Mesenchymal stem cell (in vitro differentiated cells and primary cell): ENCODE results near the gene HSPB2.

Source experiments
- DNase-seq: peaks from one replicate; pipeline ENCODE4 v3.0.0-alpha.2; 2013
- H2AFZ ChIP-seq: one replicate; pipeline ENCODE4 v1.6.1; 2013; ENCODE audit warnings: low read depth, mild to moderate bottlenecking, control low read depth, inconsistent platforms, low read length, moderate library complexity
- H2AK5ac ChIP-seq: 2 replicates; pipeline ENCODE4 v1.6.1; 2013; ENCODE audit warnings: low read length, moderate library complexity, mild to moderate bottlenecking, inconsistent platforms; ENCODE audit not compliant: severe bottlenecking
- H2BK120ac ChIP-seq: one replicate; pipeline ENCODE4 v1.6.1; 2013; ENCODE audit warnings: low read depth, mild to moderate bottlenecking, inconsistent platforms, low read length, moderate library complexity
- H2BK12ac ChIP-seq, 2 experiments: one replicate each; pipeline ENCODE4 v1.6.1; 2013; ENCODE audit warnings: inconsistent platforms in 2 of 2, low read length in 2 of 2, mild to moderate bottlenecking in 2 of 2, moderate library complexity in 2 of 2, control low read depth in 1 of 2
- H2BK15ac ChIP-seq: one replicate; pipeline ENCODE4 v1.6.1; 2013; ENCODE audit warnings: mild to moderate bottlenecking, low read depth, inconsistent platforms; ENCODE audit not compliant: poor library complexity, severe bottlenecking
- H2BK5ac ChIP-seq: 2 replicates; pipeline ENCODE4 v1.6.1; 2013; ENCODE audit warnings: low read depth, mild to moderate bottlenecking, low read length, control low read depth, inconsistent platforms; ENCODE audit not compliant: poor library complexity, severe bottlenecking
- H3K14ac ChIP-seq, 2 experiments: one replicate each; pipeline ENCODE4 v1.6.1; 2013; ENCODE audit warnings: inconsistent platforms in 2 of 2, low read length in 2 of 2, control low read depth in 1 of 2, mild to moderate bottlenecking in 1 of 2, moderate library complexity in 1 of 2
- H3K18ac ChIP-seq, 2 experiments: one replicate each; pipeline ENCODE4 v1.6.1; 2013; ENCODE audit warnings: inconsistent platforms in 2 of 2, low read length in 2 of 2, control low read depth in 1 of 2, low read depth in 1 of 2, mild to moderate bottlenecking in 1 of 2
- H3K23ac ChIP-seq, 2 experiments: one replicate each; pipeline ENCODE4 v1.6.1; 2013; ENCODE audit warnings: inconsistent platforms in 2 of 2, low read length in 2 of 2, mild to moderate bottlenecking in 2 of 2, moderate library complexity in 2 of 2, control low read depth in 1 of 2
- H3K27ac ChIP-seq: 2 replicates; pipeline ENCODE4 v1.5.1; 2013; ENCODE audit warnings: mild to moderate bottlenecking, moderate library complexity, low read length, control low read depth, inconsistent platforms; ENCODE audit not compliant: poor library complexity, severe bottlenecking
- H3K27me3 ChIP-seq, 2 experiments: 2 replicates each; pipeline versions ENCODE4 v1.6.1 to v1.7.0; 2013; ENCODE audit warnings: low read length in 2 of 2, mild to moderate bottlenecking in 2 of 2, moderate library complexity in 2 of 2, control low read depth in 1 of 2, inconsistent platforms in 1 of 2; ENCODE audit not compliant: control insufficient read depth in 1 of 2, insufficient read depth in 1 of 2
- H3K36me3 ChIP-seq, 2 experiments: 2 replicates each; pipeline versions ENCODE4 v1.6.1 to v1.7.0; 2013; ENCODE audit warnings: low read length in 2 of 2, control low read depth in 1 of 2, inconsistent platforms in 1 of 2, low read depth in 1 of 2, mild to moderate bottlenecking in 1 of 2; ENCODE audit not compliant: insufficient read depth in 2 of 2, control insufficient read depth in 1 of 2
- H3K4ac ChIP-seq, 2 experiments: one replicate each; pipeline ENCODE4 v1.6.1; 2013; ENCODE audit warnings: inconsistent platforms in 2 of 2, low read length in 2 of 2, mild to moderate bottlenecking in 2 of 2, moderate library complexity in 2 of 2, control low read depth in 1 of 2, low read depth in 1 of 2
- H3K4me1 ChIP-seq: 2 replicates; pipeline ENCODE4 v1.6.1; 2013; ENCODE audit warnings: low read depth, low read length, control low read depth; ENCODE audit not compliant: control insufficient read depth, insufficient read depth
- H3K4me2 ChIP-seq: 2 replicates; pipeline ENCODE4 v1.6.1; 2013; ENCODE audit warnings: low read length, mild to moderate bottlenecking, inconsistent platforms; ENCODE audit not compliant: poor library complexity, severe bottlenecking
- H3K4me3 ChIP-seq, 2 experiments: 2 replicates each; pipeline versions ENCODE4 v1.5.1 to v1.7.0; 2013; ENCODE audit warnings: low read length in 2 of 2, mild to moderate bottlenecking in 2 of 2, control low read depth in 1 of 2, low read depth in 1 of 2; ENCODE audit not compliant: insufficient read depth in 1 of 2
- H3K79me1 ChIP-seq: replicated peaks from 2 replicates; pipeline ENCODE4 v1.6.1; 2013; ENCODE audit warnings: mild to moderate bottlenecking, control low read depth, low read length, inconsistent platforms; ENCODE audit not compliant: poor library complexity, severe bottlenecking
- H3K9ac ChIP-seq: 2 replicates; pipeline ENCODE4 v1.7.0; 2013; ENCODE audit warnings: mild to moderate bottlenecking, low read length, moderate library complexity
- H3K9me3 ChIP-seq: 2 replicates; pipeline ENCODE4 v1.7.0; 2013; ENCODE audit warnings: mild to moderate bottlenecking, low read length; ENCODE audit not compliant: control insufficient read depth
- H4K8ac ChIP-seq: one replicate; pipeline ENCODE4 v1.6.1; 2013; ENCODE audit warnings: inconsistent platforms, mild to moderate bottlenecking, low read length, moderate library complexity
- H4K91ac ChIP-seq: one replicate; pipeline ENCODE4 v1.6.1; 2013; ENCODE audit warnings: mild to moderate bottlenecking, low read length, inconsistent platforms
- WGBS: methylation state at CpG from one replicate; pipeline ENCODE4 v1.1.7; 2013; ENCODE audit warnings: mixed read lengths; 5-methylcytosine and 5-hydroxymethylcytosine counted together

Gene HSPB2

GRCh38 chr11:111905411-111905810 lies 7.1 kb upstream of the HSPB2 start:
- Histone ChIP-seq H2BK5ac (no peak overlapping the region), H3K36me3 (peaks cover 0 to 31% of the 10 kb centered on the region in 2 experiments), H3K23ac (no peak overlapping the region), H2AFZ (no peak overlapping the region), H3K4me2 (no peak overlapping the region), H2BK12ac (no peak overlapping the region), H2BK120ac (no peak overlapping the region), H2AK5ac (no peak overlapping the region), H3K4me1 (no peaks in the 10 kb centered on the region), H3K4me3 (no peak overlapping the region), H3K4ac (no peak overlapping the region), H3K9me3 (no peaks in the 10 kb centered on the region), H3K14ac (no peak overlapping the region), H4K91ac (no peak overlapping the region), H3K79me1 (no peaks in the 10 kb centered on the region), H3K18ac (no peak overlapping the region), H4K8ac (no peak overlapping the region), H3K27me3 (peaks cover 0 to 10% of the 10 kb centered on the region in 2 experiments), H3K27ac (no peak overlapping the region), H3K9ac (no peak overlapping the region), H2BK15ac (no peak overlapping the region)
- 74% methylated on average over 2 of the region's 2 CpGs for WGBS
- no peak for DNase-seq

- Histone ChIP-seq H2BK120ac (no peak overlapping the region), H3K36me3 (peaks cover 0 to 40% of the 10 kb centered on the region in 2 experiments), H3K14ac (no peak overlapping the region), H3K79me1 (no peaks in the 10 kb centered on the region), H2AFZ (no peak overlapping the region), H2BK15ac (no peak overlapping the region), H2BK12ac (no peak overlapping the region), H3K9ac (no peak overlapping the region), H3K9me3 (no peaks in the 10 kb centered on the region), H3K27me3 (peaks cover 0 to 20% of the 10 kb centered on the region in 2 experiments), H4K91ac (no peak overlapping the region), H3K23ac (no peak overlapping the region), H3K4me1 (no peaks in the 10 kb centered on the region), H2BK5ac (no peak overlapping the region), H3K4ac (no peak overlapping the region), H3K4me3 (no peak overlapping the region), H3K4me2 (no peak overlapping the region), H2AK5ac (no peak overlapping the region), H3K18ac (no peak overlapping the region), H3K27ac (no peak overlapping the region), H4K8ac (no peak overlapping the region)
- WGBS: no CpG with 5 or more reads among the region's 1 CpG
- DNase-seq: no peak
Observed at GRCh38 chr11:111906680-111907079, 5.9 kb upstream of the HSPB2 start.

GRCh38 chr11:111908639-111909305 lies 3.8 kb upstream of the HSPB2 start:
- H3K9ac ChIP-seq: peak overlapping the region; percentile 97
- no peak overlapping the region for H3K14ac ChIP-seq
- no peak overlapping the region for H2BK5ac ChIP-seq
- no peak overlapping the region for H2BK15ac ChIP-seq
- WGBS: 91% methylated on average over 5 of the region's 5 CpGs
- H3K36me3 ChIP-seq: peaks cover 0 to 40% of the 10 kb centered on the region in 2 experiments
- no peak overlapping the region for H3K4me2 ChIP-seq
- no peak for DNase-seq
- peaks cover 10% of the 10 kb centered on the region for H3K4me1 ChIP-seq
- no peak overlapping the region for H2BK120ac ChIP-seq
- H3K27ac ChIP-seq: no peak overlapping the region
- no peaks in the 10 kb centered on the region for H3K79me1 ChIP-seq
- H4K91ac ChIP-seq: no peak overlapping the region
- no peak overlapping the region for H3K4me3 ChIP-seq
- no peak overlapping the region for H3K23ac ChIP-seq
- H2AFZ ChIP-seq: no peak overlapping the region
- peaks cover 0 to 17% of the 10 kb centered on the region in 2 experiments for H3K27me3 ChIP-seq
- H2BK12ac ChIP-seq: no peak overlapping the region
- H2AK5ac ChIP-seq: no peak overlapping the region
- no peak overlapping the region for H3K18ac ChIP-seq
- no peaks in the 10 kb centered on the region for H3K9me3 ChIP-seq
- no peak overlapping the region for H3K4ac ChIP-seq
- no peak overlapping the region for H4K8ac ChIP-seq

GRCh38 chr11:111909378-111909777 lies 3.2 kb upstream of the HSPB2 start:
- no peak overlapping the region for H2AFZ ChIP-seq
- peaks cover 0 to 17% of the 10 kb centered on the region in 2 experiments for H3K27me3 ChIP-seq
- no peak overlapping the region for H3K23ac ChIP-seq
- no peak overlapping the region for H2BK15ac ChIP-seq
- no peak overlapping the region for H3K4me2 ChIP-seq
- no peak overlapping the region for H3K4ac ChIP-seq
- H2BK5ac ChIP-seq: no peak overlapping the region
- peaks cover 0 to 40% of the 10 kb centered on the region in 2 experiments for H3K36me3 ChIP-seq
- H3K4me1 ChIP-seq: peaks cover 10% of the 10 kb centered on the region
- peak overlapping the region; percentile 97 for H3K9ac ChIP-seq
- H3K9me3 ChIP-seq: no peaks in the 10 kb centered on the region
- H3K4me3 ChIP-seq: peak overlapping the region in 1 of 2 experiments; percentile 0
- no peaks in the 10 kb centered on the region for H3K79me1 ChIP-seq
- no peak overlapping the region for H3K14ac ChIP-seq
- H2BK120ac ChIP-seq: no peak overlapping the region
- WGBS: 87% methylated on average over 5 of the region's 5 CpGs
- H4K91ac ChIP-seq: no peak overlapping the region
- no peak overlapping the region for H2AK5ac ChIP-seq
- no peak overlapping the region for H4K8ac ChIP-seq
- H3K18ac ChIP-seq: no peak overlapping the region
- DNase-seq: no peak
- no peak overlapping the region for H3K27ac ChIP-seq
- H2BK12ac ChIP-seq: no peak overlapping the region
